Hematopoietic multipotent progenitor cell treated with erythropoietin and hydrocortisone succinate and interleukin-3 and kit ligand, for 8 days (in vitro differentiated cells): ENCODE measurements around the gene PRDM4.

ENCODE experiments used
- DNase-seq: peaks from one replicate; pipeline ENCODE4 v3.0.0-alpha.2; 2015

The PRDM4 gene

DNA sequence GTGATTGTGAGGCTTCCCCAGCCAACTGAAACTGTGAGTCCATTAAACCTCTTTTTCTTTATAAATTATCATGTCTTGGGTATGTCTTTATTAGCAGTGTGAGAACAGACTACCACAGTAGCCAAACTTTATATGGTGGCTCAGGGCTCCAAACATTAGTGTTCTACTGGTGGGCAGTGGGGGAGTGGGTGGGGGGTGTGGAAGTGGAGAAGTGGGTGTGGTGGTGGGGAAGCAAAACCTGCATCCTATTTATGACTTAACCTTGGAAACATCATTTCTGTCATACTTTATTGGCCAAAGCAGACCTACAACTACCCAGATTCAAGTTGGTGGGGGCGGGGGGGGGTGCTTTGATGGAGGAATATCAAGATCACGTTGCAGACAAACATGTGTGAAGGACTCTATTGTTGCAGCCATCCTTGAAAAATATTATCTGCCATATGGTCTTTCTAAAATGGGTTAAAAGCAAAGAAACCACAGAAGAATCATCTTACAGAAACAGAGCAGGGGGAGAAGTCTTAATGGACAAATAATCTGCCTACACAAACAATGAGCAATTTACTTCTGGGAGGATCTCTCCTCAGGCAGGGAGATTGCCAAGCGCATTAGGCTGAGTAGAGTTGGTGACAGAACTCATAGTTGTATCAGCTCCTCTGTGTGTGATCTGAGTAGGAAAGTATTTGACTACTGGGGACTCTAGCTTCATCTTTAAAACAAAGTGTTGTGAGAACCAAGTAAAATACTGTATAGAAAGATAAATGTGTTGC, 76.7 kb downstream of the PRDM4 start:
- peak; percentile 10 for DNase-seq
